Ascending aorta (tissue), 2 donors: ENCODE measurements around the gene TNPO2. TPM values are rescaled to one million over a fixed set of nuclear protein-coding genes. Genes with fewer than 3 reads are reported as not detected.
"Not testable (repeated sequence)": the region's sequence is repeated elsewhere in the genome, so short reads cannot be mapped to it uniquely, and the experiment has no call there.

Experiments used
- DNase-seq, 2 donors: peaks; one replicate each; pipeline ENCODE4 v3.0.0-alpha.2; 2019; ENCODE audit warnings: low spot score in 2 of 2
- H3K27ac ChIP-seq, 2 donors: fragments of 200-600 bp; sonication (generic); one replicate each; pipeline ENCODE4 v1.5.1; 2016 to 2017; ENCODE audit warnings: mild to moderate bottlenecking in 1 of 2
- H3K27me3 ChIP-seq: fragments of 200-600 bp; sonication (generic); one replicate; pipeline ENCODE4 v1.5.1; 2017
- H3K36me3 ChIP-seq, 2 donors: fragments of 200-600 bp; sonication (generic); one replicate each; pipeline ENCODE4 v1.5.1; 2016
- H3K4me1 ChIP-seq, 2 donors: fragments of 200-600 bp; sonication (generic); one replicate each; pipeline ENCODE4 v1.5.1; 2016 to 2017; ENCODE audit warnings: mild to moderate bottlenecking in 1 of 2
- H3K4me3 ChIP-seq, 2 donors: fragments of 200-600 bp; sonication (generic); one replicate each; pipeline ENCODE4 v1.5.1; 2016 to 2017; ENCODE audit warnings: mild to moderate bottlenecking in 1 of 2
- H3K9me3 ChIP-seq, 2 donors: fragments of 200-600 bp; sonication (generic); one replicate each; pipeline ENCODE4 v1.5.1; 2016
- intact Hi-C: fragments of 100-400 bp; cut with DNase I; formaldehyde crosslinking; loops from one replicate; pipeline ENCODE4 v1.15.1; 2023
- total RNA-seq: library from RNA; depleted of rRNA; stranded (reverse); fragments of >200 nt; gene quantifications from one replicate; pipeline ENCODE4 v1.1.0, GENCODE V29; 2016
- TF ChIP-seq, protein P1 (sequence below), 3 experiments: fragments of 200-600 bp in 2 of 3; fragments of 450-650 bp in 1 of 3; sonication (generic) in 2 of 3; IDR thresholded peaks; one replicate each; pipeline ENCODE4 v1.5.1; 2016 to 2019; ENCODE audit warnings: antibody characterized with exemption in 3 of 3, mild to moderate bottlenecking in 1 of 3, moderate library complexity in 1 of 3

The TNPO2 gene
- total RNA-seq, 1 donor from 2014 or later = 82.6 TPM

- H3K27ac ChIP-seq = no peak overlapping the region
- TF ChIP-seq, protein P1, sequence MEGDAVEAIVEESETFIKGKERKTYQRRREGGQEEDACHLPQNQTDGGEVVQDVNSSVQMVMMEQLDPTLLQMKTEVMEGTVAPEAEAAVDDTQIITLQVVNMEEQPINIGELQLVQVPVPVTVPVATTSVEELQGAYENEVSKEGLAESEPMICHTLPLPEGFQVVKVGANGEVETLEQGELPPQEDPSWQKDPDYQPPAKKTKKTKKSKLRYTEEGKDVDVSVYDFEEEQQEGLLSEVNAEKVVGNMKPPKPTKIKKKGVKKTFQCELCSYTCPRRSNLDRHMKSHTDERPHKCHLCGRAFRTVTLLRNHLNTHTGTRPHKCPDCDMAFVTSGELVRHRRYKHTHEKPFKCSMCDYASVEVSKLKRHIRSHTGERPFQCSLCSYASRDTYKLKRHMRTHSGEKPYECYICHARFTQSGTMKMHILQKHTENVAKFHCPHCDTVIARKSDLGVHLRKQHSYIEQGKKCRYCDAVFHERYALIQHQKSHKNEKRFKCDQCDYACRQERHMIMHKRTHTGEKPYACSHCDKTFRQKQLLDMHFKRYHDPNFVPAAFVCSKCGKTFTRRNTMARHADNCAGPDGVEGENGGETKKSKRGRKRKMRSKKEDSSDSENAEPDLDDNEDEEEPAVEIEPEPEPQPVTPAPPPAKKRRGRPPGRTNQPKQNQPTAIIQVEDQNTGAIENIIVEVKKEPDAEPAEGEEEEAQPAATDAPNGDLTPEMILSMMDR (IDR thresholded peaks at IDR 0.05) = no peak
- no peak for DNase-seq
- no peak overlapping the region for H3K4me3 ChIP-seq
- intact Hi-C loops = no loop called here
- no peaks in the 10 kb centered on the region for H3K36me3 ChIP-seq
- no peaks in the 10 kb centered on the region for H3K4me1 ChIP-seq
- no peaks in the 10 kb centered on the region for H3K9me3 ChIP-seq
- no peaks in the 10 kb centered on the region for H3K27me3 ChIP-seq
Measured at GRCh38 chr19:12689012-12689411, 34.7 kb downstream of the TNPO2 start.

DNA sequence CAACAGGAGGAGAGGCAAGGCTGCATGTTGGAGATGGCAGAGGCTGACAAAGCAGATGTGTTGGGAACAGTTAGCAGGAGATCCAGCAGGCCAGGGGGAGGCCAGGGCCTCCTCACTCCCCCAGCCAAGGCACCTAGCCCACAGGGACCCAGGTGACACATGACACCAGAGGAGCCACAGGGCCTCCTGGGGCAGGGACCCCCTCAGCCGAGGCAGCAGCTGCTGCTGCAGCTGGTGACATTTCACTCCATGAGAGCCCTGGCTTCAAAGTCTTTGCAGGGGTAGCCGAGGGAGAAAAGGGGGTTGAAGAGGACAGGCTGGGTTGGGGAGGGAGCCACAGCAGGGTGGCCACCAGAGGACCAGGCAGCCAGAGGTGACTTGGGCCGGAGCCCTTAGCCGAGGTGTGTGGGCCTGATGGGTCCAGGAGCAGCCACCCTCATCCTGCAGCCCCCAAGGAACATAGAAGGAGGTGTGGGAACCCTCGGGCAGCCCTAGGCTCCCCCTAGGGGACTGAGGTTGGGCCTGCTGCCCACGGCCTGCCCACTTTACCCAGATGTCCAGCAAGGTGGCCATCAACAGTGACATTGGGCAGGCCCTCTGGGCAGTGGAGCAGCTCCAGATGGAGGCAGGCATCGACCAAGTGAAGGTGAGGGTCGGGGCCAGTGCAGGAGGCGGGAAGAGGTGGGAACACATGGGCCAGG is 36.1 kb downstream of the TNPO2 start, which contains the start of gene GNG14:
GNG14 (plus strand) TSS at position 503 of the 701 bp plus-strand sequence; CDS start at position 554, 51 bp downstream.
- intact Hi-C loops = no loop called here
- H3K4me3 ChIP-seq = no peak within 1 kb of the TSS
- H3K27ac ChIP-seq = no peak within 1 kb of the TSS
- H3K9me3 ChIP-seq = no peaks in the 10 kb centered on the region
- no peaks in the 10 kb centered on the region for H3K4me1 ChIP-seq
- no peaks in the 10 kb centered on the region for H3K36me3 ChIP-seq
- TF ChIP-seq, protein P1 (IDR thresholded peaks at IDR 0.05) = no peak
- no peak for DNase-seq
- H3K27me3 ChIP-seq = no peaks in the 10 kb centered on the region

GRCh38 chr19:12685831-12686230 is 37.9 kb downstream of the TNPO2 start:
- no peaks in the 10 kb centered on the region for H3K36me3 ChIP-seq
- H3K4me3 ChIP-seq = no peak overlapping the region
- H3K9me3 ChIP-seq = no peaks in the 10 kb centered on the region
- TF ChIP-seq, protein P1 (IDR thresholded peaks at IDR 0.05) = no peak
- H3K27me3 ChIP-seq = no peaks in the 10 kb centered on the region
- peaks cover 0 to under 1% of the 10 kb centered on the region in 2 donors for H3K4me1 ChIP-seq
- H3K27ac ChIP-seq = no peak overlapping the region
- intact Hi-C loops = no loop called here
- DNase-seq = no peak

DNA sequence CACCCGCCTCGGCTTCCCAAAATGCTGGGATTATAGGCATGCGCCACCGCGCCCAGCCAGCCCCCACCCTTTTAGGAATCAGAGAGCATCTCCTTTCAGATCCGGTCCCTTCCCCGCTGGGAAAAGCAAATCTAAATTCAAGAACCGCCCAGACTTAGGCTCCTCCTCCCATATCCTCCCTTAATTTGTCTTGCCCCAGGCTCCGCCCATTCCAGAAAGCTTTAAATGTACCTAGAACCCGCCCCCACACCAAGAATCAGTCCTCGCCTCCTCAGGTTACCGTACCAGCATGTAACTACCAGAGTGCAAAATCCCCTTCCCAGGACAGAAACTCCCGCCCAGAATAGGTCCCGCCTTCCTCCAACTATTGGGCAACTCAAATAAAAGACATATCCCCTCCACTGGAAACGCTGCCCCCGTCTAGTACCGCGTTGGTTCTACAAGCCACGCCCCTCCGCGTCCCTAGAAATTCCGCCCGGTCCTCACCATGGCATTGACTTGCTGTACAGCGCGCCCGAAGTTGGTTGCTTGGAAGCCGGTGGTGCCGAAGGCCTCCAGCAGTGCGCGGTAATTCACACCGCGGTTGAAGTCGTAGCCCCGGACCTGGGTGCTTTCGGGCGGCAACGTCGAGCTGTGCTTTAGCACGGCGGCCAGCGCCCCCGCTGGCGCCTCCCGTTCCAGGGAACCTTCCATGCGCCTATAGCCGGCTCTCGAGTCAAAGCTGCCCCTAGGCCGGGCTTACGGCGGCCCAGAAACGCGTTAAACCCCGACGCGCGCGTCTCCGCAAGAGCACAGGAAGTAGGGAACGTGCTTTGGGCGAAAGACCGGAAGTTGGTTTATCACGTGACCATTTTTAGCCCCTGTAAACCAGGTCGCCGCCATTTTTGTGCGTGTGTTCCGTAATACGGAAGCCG is 42.4 kb downstream of the TNPO2 start, which contains the start of gene DHPS:
DHPS (minus strand) TSS at position 807 of the 914 bp plus-strand sequence; CDS start at position 693, 114 bp downstream.
- peak within 1 kb of the TSS; percentile 93 to 98 for H3K27ac ChIP-seq
- no peaks in the 10 kb centered on the region for H3K27me3 ChIP-seq
- peaks cover 27 to 37% of the 10 kb centered on the region in 2 donors for H3K36me3 ChIP-seq
- H3K4me3 ChIP-seq = peak within 1 kb of the TSS; percentile 82 to 99
- no peaks in the 10 kb centered on the region for H3K9me3 ChIP-seq
- TF ChIP-seq, protein P1 (IDR thresholded peaks at IDR 0.05) = no peak
- intact Hi-C loops = loop anchor here (1.0 to 5.0 kb wide), 2 partner anchors 12 to 56 kb away; partner anchors contain the start of gene GET3
- DNase-seq = peak; percentile 59 to 97
- H3K4me1 ChIP-seq = peaks cover 0 to 9% of the 10 kb centered on the region in 2 donors

- no peak overlapping the region for H3K27ac ChIP-seq
- H3K9me3 ChIP-seq = no peaks in the 10 kb centered on the region
- no peak for DNase-seq
- intact Hi-C loops = loop anchor here (5.0 kb wide), 1 partner anchor 57 kb away; the partner anchor contains the start of gene GET3
- peaks cover 0 to 9% of the 10 kb centered on the region in 2 donors for H3K4me1 ChIP-seq
- H3K4me3 ChIP-seq = no peak overlapping the region
- no peaks in the 10 kb centered on the region for H3K27me3 ChIP-seq
- peaks cover 40 to 50% of the 10 kb centered on the region in 2 donors for H3K36me3 ChIP-seq
- TF ChIP-seq, protein P1 (IDR thresholded peaks at IDR 0.05) = no peak
Measured at GRCh38 chr19:12680034-12680433, 43.7 kb downstream of the TNPO2 start.

GRCh38 chr19:12678039-12678438 is 45.7 kb downstream of the TNPO2 start:
- H3K36me3 ChIP-seq = peaks cover 55 to 68% of the 10 kb centered on the region in 2 donors
- DNase-seq, H3K4me1 ChIP-seq, H3K9me3 ChIP-seq, H3K4me3 ChIP-seq, H3K27ac ChIP-seq, H3K27me3 ChIP-seq: not testable (repeated sequence)
- intact Hi-C loops = loop anchor here (10.0 kb wide), 1 partner anchor 623 kb away; the partner anchor contains the start of gene ZNF878
